GM23338 (cell line): Measurements from ENCODE around the gene CACNA2D3. TPM values are rescaled to one million over a fixed set of nuclear protein-coding genes. Genes with fewer than 3 reads are reported as not detected.

Experiments
- ATAC-seq: fragments of 200-7000 bp; cut with Tn5 transposase; 3 replicates; pipeline ENCODE4 v1.9.1; 2020
- DNase-seq: peaks from one replicate; pipeline ENCODE4 v3.0.0-alpha.2; 2015; ENCODE audit warnings: low spot score
- H2AFZ ChIP-seq: fragments of 200-600 bp; sonication (generic); 2 replicates; pipeline ENCODE4 v1.8.0; 2016; ENCODE audit warnings: antibody characterized with exemption, mild to moderate bottlenecking, moderate library complexity
- H3F3A ChIP-seq: fragments of 200-600 bp; sonication (generic); replicated peaks from 2 replicates; pipeline ENCODE4 v1.8.0; 2017; ENCODE audit warnings: antibody characterized with exemption, mixed run types, low read depth
- H3K27ac ChIP-seq: fragments of 200-600 bp; sonication (generic); 2 replicates; pipeline ENCODE4 v1.6.1; 2016; ENCODE audit warnings: low read depth
- H3K27me3 ChIP-seq: fragments of 200-600 bp; sonication (generic); 2 replicates; pipeline ENCODE4 v1.8.0; 2016; ENCODE audit warnings: mild to moderate bottlenecking, mixed run types, moderate library complexity; ENCODE audit not compliant: insufficient read depth
- H3K36me3 ChIP-seq: fragments of 200-600 bp; sonication (generic); 2 replicates; pipeline ENCODE4 v1.8.0; 2016; ENCODE audit warnings: mild to moderate bottlenecking; ENCODE audit not compliant: insufficient read depth
- H3K4me1 ChIP-seq: fragments of 200-600 bp; sonication (generic); 2 replicates; pipeline ENCODE4 v1.8.0; 2016; ENCODE audit warnings: mild to moderate bottlenecking, moderate library complexity; ENCODE audit not compliant: insufficient read depth
- H3K4me2 ChIP-seq: fragments of 200-600 bp; sonication (generic); 2 replicates; pipeline ENCODE4 v1.7.1; 2017; ENCODE audit warnings: mixed run types
- H3K4me3 ChIP-seq: fragments of 200-600 bp; sonication (generic); 2 replicates; pipeline ENCODE4 v1.6.1; 2016; ENCODE audit warnings: mixed run types
- H3K79me2 ChIP-seq: fragments of 200-600 bp; sonication (generic); replicated peaks from 2 replicates; pipeline ENCODE4 v1.8.0; 2017; ENCODE audit warnings: mild to moderate bottlenecking; ENCODE audit not compliant: insufficient read depth
- H3K9me2 ChIP-seq: fragments of 200-600 bp; sonication (generic); 2 replicates; pipeline ENCODE4 v1.8.0; 2017; ENCODE audit not compliant: insufficient read depth
- H4K20me1 ChIP-seq: fragments of 200-600 bp; sonication (generic); replicated peaks from 2 replicates; pipeline ENCODE4 v1.8.0; 2017; ENCODE audit warnings: mild to moderate bottlenecking; ENCODE audit not compliant: insufficient read depth
- H3K27ac Mint-ChIP-seq: 2 replicates; pipeline ENCODE4 v1.8.0; 2020; ENCODE audit warnings: inconsistent platforms, mild to moderate bottlenecking, moderate library complexity, mixed read lengths
- H3K27me3 Mint-ChIP-seq: 3 replicates; pipeline ENCODE4 v1.8.0; 2022; ENCODE audit warnings: low read depth, mild to moderate bottlenecking, moderate library complexity, mixed read lengths, inconsistent platforms; ENCODE audit not compliant: insufficient read depth, poor library complexity
- H3K36me3 Mint-ChIP-seq: 3 replicates; pipeline ENCODE4 v1.8.0; 2021; ENCODE audit warnings: low read depth, mild to moderate bottlenecking, inconsistent platforms, moderate library complexity, mixed read lengths
- H3K4me1 Mint-ChIP-seq: 3 replicates; pipeline ENCODE4 v1.8.0; 2020; ENCODE audit warnings: mild to moderate bottlenecking, inconsistent platforms, mixed read lengths
- H3K4me3 Mint-ChIP-seq: 3 replicates; pipeline ENCODE4 v1.8.0; 2021; ENCODE audit warnings: moderate library complexity, mild to moderate bottlenecking, inconsistent platforms, mixed read lengths
- H3K9me3 Mint-ChIP-seq: 3 replicates; pipeline ENCODE4 v1.8.0; 2020; ENCODE audit warnings: moderate library complexity, mild to moderate bottlenecking, inconsistent platforms, mixed read lengths
- CREB1 ChIP-seq: fragments of 250-450 bp; sonication (Bioruptor Pico); IDR thresholded peaks from 2 replicates; pipeline ENCODE4 v1.5.0; 2020; ENCODE audit warnings: low read depth, mild to moderate bottlenecking, moderate library complexity
- EZH2phosphoT487 ChIP-seq: fragments of 200-600 bp; sonication (generic); IDR thresholded peaks from one replicate; pipeline ENCODE4 v1.8.1; 2018; ENCODE audit warnings: antibody characterized with exemption; ENCODE audit not compliant: unreplicated experiment
- JUNB ChIP-seq: IDR thresholded peaks from one replicate; pipeline ENCODE4 v1.6.1; 2016; ENCODE audit warnings: antibody characterized with exemption; ENCODE audit not compliant: unreplicated experiment
- NANOG ChIP-seq: IDR thresholded peaks from 2 replicates; pipeline ENCODE4 v1.6.1; 2016; ENCODE audit warnings: antibody characterized with exemption, borderline replicate concordance
- POLR2AphosphoS5 ChIP-seq: IDR thresholded peaks from 2 replicates; pipeline ENCODE4 v1.6.1; 2016; ENCODE audit warnings: antibody characterized with exemption, low read depth
- ZNF114 ChIP-seq: fragments of 250-450 bp; sonication (Bioruptor Pico); IDR thresholded peaks from 2 replicates; pipeline ENCODE4 v1.5.0; 2020; ENCODE audit warnings: mild to moderate bottlenecking, moderate library complexity
- ZNF331 ChIP-seq: fragments of 250-450 bp; sonication (Bioruptor Pico); IDR thresholded peaks from 2 replicates; pipeline ENCODE4 v1.5.0; 2020; ENCODE audit warnings: low read depth, mild to moderate bottlenecking, moderate library complexity
- polyA plus RNA-seq: library from polyadenylated mRNA; unstranded; fragments of >200 nt; fragmentation: Nextera tagmentation; extraction: Ambion mirVana; gene quantifications from 2 replicates; pipeline ENCODE4 v1.2.1, GENCODE V29; 2016
- total RNA-seq: library from RNA; depleted of rRNA; stranded (reverse); fragments of >200 nt; shearing (Covaris generic); gene quantifications from 2 replicates; pipeline ENCODE4 v1.2.3, GENCODE V29; 2014
- TF ChIP-seq, protein P1 (sequence below): fragments of 250-450 bp; sonication (Bioruptor Pico); IDR thresholded peaks from 2 replicates; pipeline ENCODE4 v1.5.0; 2020; ENCODE audit warnings: mild to moderate bottlenecking, moderate library complexity

The CACNA2D3 gene
- total and polyA plus RNA-seq, 2 experiments from 2014 or later, result 2.2 to 2.3 TPM

DNA sequence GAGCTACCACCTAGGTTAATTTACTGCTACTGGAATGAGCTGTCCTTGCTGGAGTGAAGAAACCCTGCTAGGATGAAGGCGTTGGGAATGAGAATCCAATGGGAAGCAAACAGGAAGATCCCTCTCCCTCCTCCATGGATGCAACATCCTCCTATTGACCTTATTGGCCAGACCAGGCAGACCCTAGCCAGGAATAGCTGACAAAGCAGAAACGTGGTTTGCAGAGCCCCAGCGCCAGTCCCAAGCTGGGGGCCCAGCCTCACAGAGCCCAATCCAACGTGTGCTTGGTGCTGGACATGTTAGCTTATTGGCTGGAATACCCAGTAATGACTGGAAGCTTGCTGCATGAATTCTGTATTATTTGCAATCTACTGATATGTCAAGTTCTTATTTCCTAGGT, 532.4 kb downstream of the CACNA2D3 start:
- Histone ChIP-seq H3K79me2 (peaks cover 7% of the 10 kb centered on the region; the same call in 1 of the 2 replicates), H2AFZ (no peak overlapping the region), H4K20me1 (no peaks in the 10 kb centered on the region), H3K4me2 (no peak overlapping the region), H3K36me3 (no peaks in the 10 kb centered on the region), H3K9me2 (peaks cover 7% of the 10 kb centered on the region), H3K4me1 (peaks cover 9% of the 10 kb centered on the region), H3K27me3 (no peaks in the 10 kb centered on the region), H3K27ac (no peak overlapping the region), H3F3A (no peaks in the 10 kb centered on the region), H3K4me3 (no peak overlapping the region)
- peaks cover 6% of the 10 kb centered on the region for H3K27me3 Mint-ChIP-seq
- ATAC-seq, result no peak
- no peaks in the 10 kb centered on the region for H3K9me3 Mint-ChIP-seq
- H3K4me3 Mint-ChIP-seq, result no peak overlapping the region
- TF ChIP-seq, protein P1, sequence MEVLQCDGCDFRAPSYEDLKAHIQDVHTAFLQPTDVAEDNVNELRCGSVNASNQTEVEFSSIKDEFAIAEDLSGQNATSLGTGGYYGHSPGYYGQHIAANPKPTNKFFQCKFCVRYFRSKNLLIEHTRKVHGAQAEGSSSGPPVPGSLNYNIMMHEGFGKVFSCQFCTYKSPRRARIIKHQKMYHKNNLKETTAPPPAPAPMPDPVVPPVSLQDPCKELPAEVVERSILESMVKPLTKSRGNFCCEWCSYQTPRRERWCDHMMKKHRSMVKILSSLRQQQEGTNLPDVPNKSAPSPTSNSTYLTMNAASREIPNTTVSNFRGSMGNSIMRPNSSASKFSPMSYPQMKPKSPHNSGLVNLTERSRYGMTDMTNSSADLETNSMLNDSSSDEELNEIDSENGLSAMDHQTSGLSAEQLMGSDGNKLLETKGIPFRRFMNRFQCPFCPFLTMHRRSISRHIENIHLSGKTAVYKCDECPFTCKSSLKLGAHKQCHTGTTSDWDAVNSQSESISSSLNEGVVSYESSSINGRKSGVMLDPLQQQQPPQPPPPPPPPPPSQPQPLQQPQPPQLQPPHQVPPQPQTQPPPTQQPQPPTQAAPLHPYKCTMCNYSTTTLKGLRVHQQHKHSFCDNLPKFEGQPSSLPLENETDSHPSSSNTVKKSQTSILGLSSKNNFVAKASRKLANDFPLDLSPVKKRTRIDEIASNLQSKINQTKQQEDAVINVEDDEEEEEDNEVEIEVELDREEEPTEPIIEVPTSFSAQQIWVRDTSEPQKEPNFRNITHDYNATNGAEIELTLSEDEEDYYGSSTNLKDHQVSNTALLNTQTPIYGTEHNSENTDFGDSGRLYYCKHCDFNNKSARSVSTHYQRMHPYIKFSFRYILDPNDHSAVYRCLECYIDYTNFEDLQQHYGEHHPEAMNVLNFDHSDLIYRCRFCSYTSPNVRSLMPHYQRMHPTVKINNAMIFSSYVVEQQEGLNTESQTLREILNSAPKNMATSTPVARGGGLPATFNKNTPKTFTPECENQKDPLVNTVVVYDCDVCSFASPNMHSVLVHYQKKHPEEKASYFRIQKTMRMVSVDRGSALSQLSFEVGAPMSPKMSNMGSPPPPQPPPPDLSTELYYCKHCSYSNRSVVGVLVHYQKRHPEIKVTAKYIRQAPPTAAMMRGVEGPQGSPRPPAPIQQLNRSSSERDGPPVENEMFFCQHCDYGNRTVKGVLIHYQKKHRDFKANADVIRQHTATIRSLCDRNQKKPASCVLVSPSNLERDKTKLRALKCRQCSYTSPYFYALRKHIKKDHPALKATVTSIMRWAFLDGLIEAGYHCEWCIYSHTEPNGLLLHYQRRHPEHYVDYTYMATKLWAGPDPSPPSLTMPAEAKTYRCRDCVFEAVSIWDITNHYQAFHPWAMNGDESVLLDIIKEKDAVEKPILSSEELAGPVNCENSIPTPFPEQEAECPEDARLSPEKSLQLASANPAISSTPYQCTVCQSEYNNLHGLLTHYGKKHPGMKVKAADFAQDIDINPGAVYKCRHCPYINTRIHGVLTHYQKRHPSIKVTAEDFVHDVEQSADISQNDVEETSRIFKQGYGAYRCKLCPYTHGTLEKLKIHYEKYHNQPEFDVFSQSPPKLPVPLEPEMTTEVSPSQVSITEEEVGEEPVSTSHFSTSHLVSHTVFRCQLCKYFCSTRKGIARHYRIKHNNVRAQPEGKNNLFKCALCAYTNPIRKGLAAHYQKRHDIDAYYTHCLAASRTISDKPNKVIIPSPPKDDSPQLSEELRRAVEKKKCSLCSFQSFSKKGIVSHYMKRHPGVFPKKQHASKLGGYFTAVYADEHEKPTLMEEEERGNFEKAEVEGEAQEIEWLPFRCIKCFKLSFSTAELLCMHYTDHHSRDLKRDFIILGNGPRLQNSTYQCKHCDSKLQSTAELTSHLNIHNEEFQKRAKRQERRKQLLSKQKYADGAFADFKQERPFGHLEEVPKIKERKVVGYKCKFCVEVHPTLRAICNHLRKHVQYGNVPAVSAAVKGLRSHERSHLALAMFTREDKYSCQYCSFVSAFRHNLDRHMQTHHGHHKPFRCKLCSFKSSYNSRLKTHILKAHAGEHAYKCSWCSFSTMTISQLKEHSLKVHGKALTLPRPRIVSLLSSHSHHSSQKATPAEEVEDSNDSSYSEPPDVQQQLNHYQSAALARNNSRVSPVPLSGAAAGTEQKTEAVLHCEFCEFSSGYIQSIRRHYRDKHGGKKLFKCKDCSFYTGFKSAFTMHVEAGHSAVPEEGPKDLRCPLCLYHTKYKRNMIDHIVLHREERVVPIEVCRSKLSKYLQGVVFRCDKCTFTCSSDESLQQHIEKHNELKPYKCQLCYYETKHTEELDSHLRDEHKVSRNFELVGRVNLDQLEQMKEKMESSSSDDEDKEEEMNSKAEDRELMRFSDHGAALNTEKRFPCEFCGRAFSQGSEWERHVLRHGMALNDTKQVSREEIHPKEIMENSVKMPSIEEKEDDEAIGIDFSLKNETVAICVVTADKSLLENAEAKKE (CRISPR knock-in tag), result no peak
- TF ChIP-seq NANOG (no peak), POLR2AphosphoS5 (no peak), JUNB (no peak), ZNF331 (CRISPR knock-in tag) (no peak), EZH2phosphoT487 (no peak)
- H3K36me3 Mint-ChIP-seq, result peaks cover 41% of the 10 kb centered on the region
- peaks cover 39% of the 10 kb centered on the region for H3K4me1 Mint-ChIP-seq
- 0 out of 2 replicates have a peak overlapping the region, but pooled peaks have one; percentile 60 for H3K27ac Mint-ChIP-seq
- no peak for DNase-seq

DNA sequence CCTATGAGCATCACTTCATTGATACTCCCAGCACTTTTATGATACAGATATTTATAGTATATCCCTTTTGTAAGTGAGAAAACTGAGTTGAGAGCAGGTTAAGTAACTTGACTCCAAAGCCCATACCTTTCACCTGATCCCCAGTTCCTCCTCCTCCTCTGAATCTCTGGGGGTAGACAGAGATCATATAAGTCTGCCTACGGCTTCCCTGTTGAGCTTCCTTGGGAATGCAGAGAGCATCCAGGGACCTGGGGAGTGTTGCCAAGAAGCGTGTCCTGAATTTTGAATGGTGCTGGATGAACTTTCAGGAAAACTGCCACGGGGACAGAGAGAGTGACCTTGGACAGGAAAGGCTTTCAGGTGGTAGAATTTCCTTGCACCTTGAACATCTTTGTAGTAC, 537.0 kb downstream of the CACNA2D3 start:
- DNase-seq (no peak), ATAC-seq (peak; percentile 55)
- Histone ChIP-seq H4K20me1 (no peaks in the 10 kb centered on the region), H3K36me3 (no peaks in the 10 kb centered on the region), H3K4me1 (peaks cover 21% of the 10 kb centered on the region), H3K79me2 (peaks cover 5% of the 10 kb centered on the region; the same call in 1 of the 2 replicates), H3K4me2 (0 out of 2 replicates have a peak overlapping the region, but pooled peaks have one; percentile 25), H2AFZ (no peak overlapping the region), H3K27ac (no peak overlapping the region), H3K9me2 (peaks cover 10% of the 10 kb centered on the region; the same call in 1 of the 2 replicates), H3K4me3 (no peak overlapping the region), H3K27me3 (no peaks in the 10 kb centered on the region), H3F3A (no peaks in the 10 kb centered on the region)
- peaks cover under 1% of the 10 kb centered on the region; the same call in 1 of the 3 replicates for H3K9me3 Mint-ChIP-seq
- peaks cover 36% of the 10 kb centered on the region for H3K4me1 Mint-ChIP-seq
- peaks cover 35% of the 10 kb centered on the region for H3K36me3 Mint-ChIP-seq
- H3K4me3 Mint-ChIP-seq, result no peak overlapping the region
- H3K27me3 Mint-ChIP-seq, result peaks cover 2% of the 10 kb centered on the region
- H3K27ac Mint-ChIP-seq, result no peak overlapping the region
- TF ChIP-seq ZNF114 (CRISPR knock-in tag) (no peak), CREB1 (CRISPR knock-in tag) (no peak), EZH2phosphoT487 (no peak)
